GM12878 (cell line): ENCODE measurements around the gene NEURL3. TPM values are rescaled to one million over a fixed set of nuclear protein-coding genes. Genes with fewer than 3 reads are reported as not detected.

ENCODE experiments used
- ATAC-seq: fragments of 200-7000 bp; cut with Tn5 transposase; 3 replicates; pipeline ENCODE4 v1.9.1; 2020; ENCODE audit warnings: mild to moderate bottlenecking, moderate library complexity
- BruUV-seq: library from RNA; stranded (reverse); fragments of 400-500 nt; replicated peaks from 2 replicates; lab custom pipeline; 2021; lab: Mats Ljungman, UMichigan
- CTCF ChIA-PET: fragments of 300-600 bp; sonication (Branson Sonifier 250); formaldehyde crosslinking; extraction: SDS; loops from one replicate; lab custom pipeline; 2021; ENCODE audit warnings: inconsistent platforms; lab: Yijun Ruan, JAX
- POLR2A ChIA-PET: fragments of 350-600 bp; formaldehyde crosslinking; extraction: SDS; loops from one replicate; lab custom pipeline; 2021; ENCODE audit warnings: inconsistent platforms; lab: Charles Lee
- RAD21 ChIA-PET: fragments of 300-600 bp; sonication (Branson Sonifier 250); formaldehyde crosslinking; loops from one replicate; lab custom pipeline; 2023; ENCODE audit warnings: antibody characterized with exemption; ENCODE audit not compliant: unreplicated experiment; lab: Charles Lee
- SMC1A ChIA-PET: fragments of 300-600 bp; sonication (Branson Sonifier 250); formaldehyde crosslinking; loops from one replicate; lab custom pipeline; 2023; ENCODE audit not compliant: unreplicated experiment, uncharacterized antibody; lab: Charles Lee
- DNase-seq: peaks from one replicate; pipeline ENCODE4 v3.0.0-alpha.2; 2011; ENCODE audit warnings: low read depth, low spot score
- FAIRE-seq: peaks from 3 replicates; lab custom pipeline; 2011; peaks lifted over from hg19 to GRCh38; lab: Jason Lieb, UNC
- H2AFZ ChIP-seq: 2 replicates; pipeline ENCODE4 v1.6.0; 2011; ENCODE audit warnings: low read depth, low read length, control low read depth; ENCODE audit not compliant: control insufficient read depth
- H3K27ac ChIP-seq: 2 replicates; pipeline ENCODE4 v1.5.1; 2011; ENCODE audit warnings: control low read depth; ENCODE audit not compliant: control insufficient read depth, insufficient read depth
- H3K27me3 ChIP-seq, 2 experiments: replicated peaks in 1 of 2; 2 replicates each; pipeline versions ENCODE4 v1.6.0 to v1.6.1; 2011; ENCODE audit warnings: low read length in 1 of 2; ENCODE audit not compliant: control insufficient read depth in 2 of 2, insufficient read depth in 2 of 2
- H3K36me3 ChIP-seq, 2 experiments: 2 replicates each; pipeline ENCODE4 v1.5.1; 2011; ENCODE audit warnings: low read length in 1 of 2; ENCODE audit not compliant: control insufficient read depth in 2 of 2, insufficient read depth in 2 of 2
- H3K4me1 ChIP-seq: 2 replicates; pipeline ENCODE4 v1.6.1; 2011; ENCODE audit warnings: mild to moderate bottlenecking, low read length, moderate library complexity, mixed read lengths; ENCODE audit not compliant: control insufficient read depth, insufficient read depth
- H3K4me2 ChIP-seq: 2 replicates; pipeline ENCODE4 v1.6.0; 2011; ENCODE audit warnings: control low read depth; ENCODE audit not compliant: control insufficient read depth, insufficient read depth
- H3K4me3 ChIP-seq: fragments of 200-600 bp; sonication (generic); 2 replicates; pipeline ENCODE4 v1.5.1; 2016
- H3K79me2 ChIP-seq: 2 replicates; pipeline ENCODE4 v1.6.0; 2011; ENCODE audit warnings: low read length; ENCODE audit not compliant: control insufficient read depth, insufficient read depth
- H3K9ac ChIP-seq: 2 replicates; pipeline ENCODE4 v1.8.0; 2011; ENCODE audit warnings: low read length, control low read depth, mixed read lengths; ENCODE audit not compliant: control insufficient read depth, insufficient read depth
- H3K9me3 ChIP-seq: replicated peaks from 3 replicates; pipeline ENCODE4 v1.5.1; 2011; ENCODE audit warnings: mild to moderate bottlenecking, low read length; ENCODE audit not compliant: control insufficient read depth, insufficient read depth
- H4K20me1 ChIP-seq: 2 replicates; pipeline ENCODE4 v1.6.0; 2011; ENCODE audit not compliant: control insufficient read depth, insufficient read depth
- ASH2L ChIP-seq: fragments of 300-600, 200-600 bp; sonication (generic); IDR thresholded peaks from 2 replicates; pipeline ENCODE4 v1.6.1; 2017; ENCODE audit warnings: low read depth, mild to moderate bottlenecking, borderline replicate concordance
- CHD2 ChIP-seq: IDR thresholded peaks from 2 replicates; pipeline ENCODE4 v1.6.1; 2011; ENCODE audit warnings: low read depth, low read length, improper control_type of control experiment, borderline replicate concordance
- ETV6 ChIP-seq, 2 experiments: fragments of 450-650 bp in 1 of 2; IDR thresholded peaks in 1 of 2; conservative IDR thresholded peaks in 1 of 2; 2 replicates each; pipeline ENCODE4 v1.6.1; 2014; ENCODE audit warnings: antibody characterized with exemption in 1 of 2, borderline replicate concordance in 1 of 2, low read depth in 1 of 2, mild to moderate bottlenecking in 1 of 2, moderate library complexity in 1 of 2
- FOS ChIP-seq: IDR thresholded peaks from 3 replicates; pipeline ENCODE4 v1.6.1; 2011; ENCODE audit warnings: borderline replicate concordance; ENCODE audit not compliant: insufficient read length; ENCODE audit errors: extremely low read depth
- FOXK2 ChIP-seq: fragments of 450-650 bp; IDR thresholded peaks from 2 replicates; pipeline ENCODE4 v1.6.1; 2017; ENCODE audit warnings: mild to moderate bottlenecking, moderate library complexity
- FOXM1 ChIP-seq: IDR thresholded peaks from 2 replicates; pipeline ENCODE4 v1.6.1; 2012; ENCODE audit warnings: low read depth, mild to moderate bottlenecking, inconsistent platforms, low read length, moderate library complexity
- NFXL1 ChIP-seq: fragments of 450-650 bp; IDR thresholded peaks from 2 replicates; pipeline ENCODE4 v1.6.1; 2017; ENCODE audit warnings: antibody characterized with exemption, mild to moderate bottlenecking, borderline replicate concordance
- WGBS: methylation state at CpG from one replicate; pipeline ENCODE4 v1.1.6; 2016; ENCODE audit warnings: low lambda C conversion rate; ENCODE audit not compliant: insufficient replicate concordance, insufficient coverage; ENCODE audit errors: missing lambda C conversion rate; 5-methylcytosine and 5-hydroxymethylcytosine counted together
- in situ Hi-C: fragments of 300-500 bp; cut with MboI; formaldehyde crosslinking; loops from 9 replicates; pipeline ENCODE4 v1.14.3; 2018; ENCODE audit warnings: mixed read lengths
- intact Hi-C: fragments of 100-400 bp; cut with micrococcal nuclease; formaldehyde crosslinking; loops from one replicate; pipeline ENCODE4 v1.14.2; 2022; ENCODE audit not compliant: unreplicated experiment
- polyA plus RNA-seq, 11 experiments: library from polyadenylated mRNA; depleted of rRNA in 4 of 11; unstranded in 6 of 11; stranded (reverse) in 5 of 11; fragments of >200 nt; fragmentation: Nextera tagmentation in 4 of 11; fragmentation: Illumina TruSeq in 1 of 11; extraction: Ambion mirVana in 4 of 11; extraction: Trizol in 1 of 11; gene quantifications; 1 replicate in 1 of 11; 2 replicates in 10 of 11; pipeline versions ENCODE4 v1.2.1 to v1.2.3, GENCODE V29; 2011 to 2016; ENCODE audit warnings: inconsistent platforms in 2 of 11, missing spikeins in 2 of 11, low read depth in 1 of 11
- total RNA-seq, 4 experiments: library from RNA; depleted of rRNA in 3 of 4; stranded (reverse); fragments of >200 nt in 3 of 4; fragmentation: Illumina TruSeq in 1 of 4; extraction: Trizol in 1 of 4; gene quantifications; 2 replicates each; pipeline versions ENCODE4 v1.2.1 to v1.2.3, GENCODE V29; 2013 to 2021
- TF ChIP-seq, protein P1 (sequence below): fragments of 450-650 bp; IDR thresholded peaks from 2 replicates; pipeline ENCODE4 v1.6.1; 2017; ENCODE audit warnings: borderline replicate concordance
- TF ChIP-seq, protein P2 (sequence below): fragments of 450-650 bp; IDR thresholded peaks from 2 replicates; pipeline ENCODE4 v1.6.1; 2016; ENCODE audit warnings: mild to moderate bottlenecking, moderate library complexity, borderline replicate concordance
- TF ChIP-seq, protein P3 (sequence below): IDR thresholded peaks from 2 replicates; pipeline ENCODE4 v1.6.1; 2012; ENCODE audit warnings: mild to moderate bottlenecking, low read depth, low read length
- TF ChIP-seq, protein P4 (sequence below): IDR thresholded peaks from 2 replicates; pipeline ENCODE4 v1.6.1; 2012; ENCODE audit warnings: low read depth, low read length, improper control_type of control experiment

NEURL3 gene
- total and polyA plus RNA-seq, 10 of the 15 experiments (the other 5 are each of a cell fraction or from before 2014, with no cell fraction given), result 0.03 to 6.3 (median 0.47) TPM

DNA sequence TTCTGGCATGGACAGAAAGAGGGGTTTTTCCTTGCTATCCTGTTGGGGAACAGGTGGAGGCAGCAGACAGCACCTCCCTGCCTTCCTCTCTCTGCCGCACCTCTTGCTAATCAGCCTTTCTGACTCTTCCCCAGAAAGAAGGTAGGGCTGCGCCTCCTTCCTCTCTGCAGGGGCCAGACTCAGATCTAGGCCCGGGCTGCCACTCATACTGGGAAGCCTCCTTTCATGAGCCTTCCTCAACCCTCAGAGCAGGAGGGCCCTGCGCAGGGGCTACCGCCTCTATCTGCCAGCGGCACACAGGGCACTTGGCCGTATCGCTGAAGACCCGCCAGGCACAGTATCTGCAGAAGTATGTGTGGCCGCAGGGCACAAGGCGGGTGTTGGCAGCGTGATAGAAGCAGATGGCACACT lies 7.1 kb downstream of the NEURL3 start:
- CTCF ChIA-PET, result no interaction called here
- H2AFZ ChIP-seq, result no peak overlapping the region
- H4K20me1 ChIP-seq, result no peaks in the 10 kb centered on the region
- 81% methylated on average over 12 of the region's 12 CpGs for WGBS
- RAD21 ChIA-PET, result no interaction called here
- in situ Hi-C loops (no loop called here), intact Hi-C loops (no loop called here)
- POLR2A ChIA-PET, result interaction anchor here (0.7 kb wide), 1 partner anchor 697 kb away, joined by 3 read pairs; no protein-coding TSS in a partner anchor
- H3K4me2 ChIP-seq, result no peak overlapping the region
- ATAC-seq, result no peak
- no peak for FAIRE-seq
- H3K4me1 ChIP-seq, result peaks cover 23% of the 10 kb centered on the region
- SMC1A ChIA-PET, result no interaction called here
- no peaks in the 10 kb centered on the region for H3K36me3 ChIP-seq
- H3K27me3 ChIP-seq, result no peaks in the 10 kb centered on the region
- no peak overlapping the region for H3K9ac ChIP-seq
- peaks cover 4% of the 10 kb centered on the region; the same call in 2 of the 3 replicates for H3K9me3 ChIP-seq
- H3K27ac ChIP-seq, result no peak overlapping the region
- DNase-seq, result no peak
- no peak overlapping the region for H3K4me3 ChIP-seq
- H3K79me2 ChIP-seq, result no peaks in the 10 kb centered on the region
- BruUV-seq, result no TSS peak
- TF ChIP-seq, protein P1, sequence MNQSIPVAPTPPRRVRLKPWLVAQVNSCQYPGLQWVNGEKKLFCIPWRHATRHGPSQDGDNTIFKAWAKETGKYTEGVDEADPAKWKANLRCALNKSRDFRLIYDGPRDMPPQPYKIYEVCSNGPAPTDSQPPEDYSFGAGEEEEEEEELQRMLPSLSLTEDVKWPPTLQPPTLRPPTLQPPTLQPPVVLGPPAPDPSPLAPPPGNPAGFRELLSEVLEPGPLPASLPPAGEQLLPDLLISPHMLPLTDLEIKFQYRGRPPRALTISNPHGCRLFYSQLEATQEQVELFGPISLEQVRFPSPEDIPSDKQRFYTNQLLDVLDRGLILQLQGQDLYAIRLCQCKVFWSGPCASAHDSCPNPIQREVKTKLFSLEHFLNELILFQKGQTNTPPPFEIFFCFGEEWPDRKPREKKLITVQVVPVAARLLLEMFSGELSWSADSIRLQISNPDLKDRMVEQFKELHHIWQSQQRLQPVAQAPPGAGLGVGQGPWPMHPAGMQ, result no peak
- no peak for TF ChIP-seq ASH2L
- TF ChIP-seq, protein P2, sequence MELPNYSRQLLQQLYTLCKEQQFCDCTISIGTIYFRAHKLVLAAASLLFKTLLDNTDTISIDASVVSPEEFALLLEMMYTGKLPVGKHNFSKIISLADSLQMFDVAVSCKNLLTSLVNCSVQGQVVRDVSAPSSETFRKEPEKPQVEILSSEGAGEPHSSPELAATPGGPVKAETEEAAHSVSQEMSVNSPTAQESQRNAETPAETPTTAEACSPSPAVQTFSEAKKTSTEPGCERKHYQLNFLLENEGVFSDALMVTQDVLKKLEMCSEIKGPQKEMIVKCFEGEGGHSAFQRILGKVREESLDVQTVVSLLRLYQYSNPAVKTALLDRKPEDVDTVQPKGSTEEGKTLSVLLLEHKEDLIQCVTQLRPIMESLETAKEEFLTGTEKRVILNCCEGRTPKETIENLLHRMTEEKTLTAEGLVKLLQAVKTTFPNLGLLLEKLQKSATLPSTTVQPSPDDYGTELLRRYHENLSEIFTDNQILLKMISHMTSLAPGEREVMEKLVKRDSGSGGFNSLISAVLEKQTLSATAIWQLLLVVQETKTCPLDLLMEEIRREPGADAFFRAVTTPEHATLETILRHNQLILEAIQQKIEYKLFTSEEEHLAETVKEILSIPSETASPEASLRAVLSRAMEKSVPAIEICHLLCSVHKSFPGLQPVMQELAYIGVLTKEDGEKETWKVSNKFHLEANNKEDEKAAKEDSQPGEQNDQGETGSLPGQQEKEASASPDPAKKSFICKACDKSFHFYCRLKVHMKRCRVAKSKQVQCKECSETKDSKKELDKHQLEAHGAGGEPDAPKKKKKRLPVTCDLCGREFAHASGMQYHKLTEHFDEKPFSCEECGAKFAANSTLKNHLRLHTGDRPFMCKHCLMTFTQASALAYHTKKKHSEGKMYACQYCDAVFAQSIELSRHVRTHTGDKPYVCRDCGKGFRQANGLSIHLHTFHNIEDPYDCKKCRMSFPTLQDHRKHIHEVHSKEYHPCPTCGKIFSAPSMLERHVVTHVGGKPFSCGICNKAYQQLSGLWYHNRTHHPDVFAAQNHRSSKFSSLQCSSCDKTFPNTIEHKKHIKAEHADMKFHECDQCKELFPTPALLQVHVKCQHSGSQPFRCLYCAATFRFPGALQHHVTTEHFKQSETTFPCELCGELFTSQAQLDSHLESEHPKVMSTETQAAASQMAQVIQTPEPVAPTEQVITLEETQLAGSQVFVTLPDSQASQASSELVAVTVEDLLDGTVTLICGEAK, result no peak
- no peak for TF ChIP-seq FOS
- TF ChIP-seq CHD2, result no peak
- TF ChIP-seq, protein P3, sequence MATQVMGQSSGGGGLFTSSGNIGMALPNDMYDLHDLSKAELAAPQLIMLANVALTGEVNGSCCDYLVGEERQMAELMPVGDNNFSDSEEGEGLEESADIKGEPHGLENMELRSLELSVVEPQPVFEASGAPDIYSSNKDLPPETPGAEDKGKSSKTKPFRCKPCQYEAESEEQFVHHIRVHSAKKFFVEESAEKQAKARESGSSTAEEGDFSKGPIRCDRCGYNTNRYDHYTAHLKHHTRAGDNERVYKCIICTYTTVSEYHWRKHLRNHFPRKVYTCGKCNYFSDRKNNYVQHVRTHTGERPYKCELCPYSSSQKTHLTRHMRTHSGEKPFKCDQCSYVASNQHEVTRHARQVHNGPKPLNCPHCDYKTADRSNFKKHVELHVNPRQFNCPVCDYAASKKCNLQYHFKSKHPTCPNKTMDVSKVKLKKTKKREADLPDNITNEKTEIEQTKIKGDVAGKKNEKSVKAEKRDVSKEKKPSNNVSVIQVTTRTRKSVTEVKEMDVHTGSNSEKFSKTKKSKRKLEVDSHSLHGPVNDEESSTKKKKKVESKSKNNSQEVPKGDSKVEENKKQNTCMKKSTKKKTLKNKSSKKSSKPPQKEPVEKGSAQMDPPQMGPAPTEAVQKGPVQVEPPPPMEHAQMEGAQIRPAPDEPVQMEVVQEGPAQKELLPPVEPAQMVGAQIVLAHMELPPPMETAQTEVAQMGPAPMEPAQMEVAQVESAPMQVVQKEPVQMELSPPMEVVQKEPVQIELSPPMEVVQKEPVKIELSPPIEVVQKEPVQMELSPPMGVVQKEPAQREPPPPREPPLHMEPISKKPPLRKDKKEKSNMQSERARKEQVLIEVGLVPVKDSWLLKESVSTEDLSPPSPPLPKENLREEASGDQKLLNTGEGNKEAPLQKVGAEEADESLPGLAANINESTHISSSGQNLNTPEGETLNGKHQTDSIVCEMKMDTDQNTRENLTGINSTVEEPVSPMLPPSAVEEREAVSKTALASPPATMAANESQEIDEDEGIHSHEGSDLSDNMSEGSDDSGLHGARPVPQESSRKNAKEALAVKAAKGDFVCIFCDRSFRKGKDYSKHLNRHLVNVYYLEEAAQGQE, result no peak
- TF ChIP-seq ETV6 (conservative IDR thresholded peaks at IDR 0.05 in 1 of 2, IDR thresholded peaks at IDR 0.05 in 1 of 2; ENCODE audit: borderline replicate concordance in 1 of 2, low read depth in 1 of 2), result no peak
- no peak for TF ChIP-seq FOXM1
- no peak for TF ChIP-seq NFXL1
- no peak for TF ChIP-seq FOXK2
- TF ChIP-seq, protein P4, sequence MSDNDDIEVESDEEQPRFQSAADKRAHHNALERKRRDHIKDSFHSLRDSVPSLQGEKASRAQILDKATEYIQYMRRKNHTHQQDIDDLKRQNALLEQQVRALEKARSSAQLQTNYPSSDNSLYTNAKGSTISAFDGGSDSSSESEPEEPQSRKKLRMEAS, result no peak
